ENCODE results near the gene OR10A5. TPM values are rescaled to one million over a fixed set of nuclear protein-coding genes. Genes with fewer than 3 reads are reported as not detected.

OR10A5 gene
- total RNA-seq, 1 experiment from 2014 or later = not detected

DNA sequence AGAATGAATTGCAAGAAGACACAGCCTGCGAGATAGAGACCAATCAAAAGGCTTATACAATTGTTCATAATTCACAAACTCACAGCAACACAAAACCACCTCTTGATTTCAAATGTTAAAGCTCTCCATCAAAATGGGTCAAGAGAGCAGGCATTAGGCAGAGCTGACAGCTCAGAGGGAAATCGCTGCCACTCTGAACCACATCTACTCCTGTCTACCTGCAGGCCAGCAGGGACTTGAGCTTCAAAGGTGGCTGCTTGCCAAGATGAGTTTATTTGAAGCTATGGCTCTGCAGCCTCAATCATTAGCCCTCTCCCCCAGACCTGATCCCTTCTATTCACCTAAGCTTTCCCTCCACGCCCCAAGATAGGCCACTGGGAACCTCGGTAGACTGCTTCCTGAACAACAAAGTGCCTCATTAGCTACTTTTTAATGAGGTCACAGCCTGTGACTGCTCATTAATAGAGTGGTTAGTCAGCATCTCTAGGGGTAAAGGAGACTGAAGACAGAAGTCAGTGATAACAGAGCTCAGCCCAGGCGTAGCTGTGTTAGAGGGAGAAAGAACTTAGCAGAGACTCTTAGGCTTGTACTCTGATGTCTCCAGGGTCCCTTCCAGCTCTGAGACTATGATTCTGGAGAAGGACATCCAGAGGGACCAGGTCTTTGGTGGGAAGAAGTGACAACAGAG lies 21.2 kb upstream of the OR10A5 start:
- Histone ChIP-seq H3K4me3 (ENCODE audit: low read depth in 2 of 2, low read length in 2 of 2) (no peak overlapping the region), H3K27ac (ENCODE audit: low read length) (no peak overlapping the region), H3K9me3 (ENCODE audit: control insufficient read depth, insufficient read depth, low read depth, low read length) (no peaks in the 10 kb centered on the region), H3K36me3 (ENCODE audit: control insufficient read depth, insufficient read depth, low read length) (no peaks in the 10 kb centered on the region), H3K27me3 (ENCODE audit: control insufficient read depth, insufficient read depth, low read length) (no peaks in the 10 kb centered on the region), H3K4me1 (ENCODE audit: control insufficient read depth, insufficient read depth, low read length) (no peaks in the 10 kb centered on the region)
- ATAC-seq (peak; percentile 63; the same call in 1 of the 2 replicates), DNase-seq (ENCODE audit: low read depth, low spot score) (no peak)
- BruUV-seq (replicated peaks) = no TSS peak
- in situ Hi-C loops (cut with HindIII; ENCODE audit: low pct_unique_long_range_greater_than_20kb, low sequenced_read_pairs) (no loop called here), intact Hi-C loops (cut with micrococcal nuclease; ENCODE audit: unreplicated experiment) (no loop called here)
- TF ChIP-seq TCF7L2 (IDR thresholded peaks at IDR 0.05; ENCODE audit: low read depth, low read length) (no peak), SIN3A (IDR thresholded peaks at IDR 0.05; ENCODE audit: borderline replicate concordance, insufficient read depth, low read depth, low read length) (no peak), POLR2AphosphoS5 (IDR thresholded peaks at IDR 0.05; ENCODE audit: low read depth, low read length) (no peak)
- TF ChIP-seq, protein P1, sequence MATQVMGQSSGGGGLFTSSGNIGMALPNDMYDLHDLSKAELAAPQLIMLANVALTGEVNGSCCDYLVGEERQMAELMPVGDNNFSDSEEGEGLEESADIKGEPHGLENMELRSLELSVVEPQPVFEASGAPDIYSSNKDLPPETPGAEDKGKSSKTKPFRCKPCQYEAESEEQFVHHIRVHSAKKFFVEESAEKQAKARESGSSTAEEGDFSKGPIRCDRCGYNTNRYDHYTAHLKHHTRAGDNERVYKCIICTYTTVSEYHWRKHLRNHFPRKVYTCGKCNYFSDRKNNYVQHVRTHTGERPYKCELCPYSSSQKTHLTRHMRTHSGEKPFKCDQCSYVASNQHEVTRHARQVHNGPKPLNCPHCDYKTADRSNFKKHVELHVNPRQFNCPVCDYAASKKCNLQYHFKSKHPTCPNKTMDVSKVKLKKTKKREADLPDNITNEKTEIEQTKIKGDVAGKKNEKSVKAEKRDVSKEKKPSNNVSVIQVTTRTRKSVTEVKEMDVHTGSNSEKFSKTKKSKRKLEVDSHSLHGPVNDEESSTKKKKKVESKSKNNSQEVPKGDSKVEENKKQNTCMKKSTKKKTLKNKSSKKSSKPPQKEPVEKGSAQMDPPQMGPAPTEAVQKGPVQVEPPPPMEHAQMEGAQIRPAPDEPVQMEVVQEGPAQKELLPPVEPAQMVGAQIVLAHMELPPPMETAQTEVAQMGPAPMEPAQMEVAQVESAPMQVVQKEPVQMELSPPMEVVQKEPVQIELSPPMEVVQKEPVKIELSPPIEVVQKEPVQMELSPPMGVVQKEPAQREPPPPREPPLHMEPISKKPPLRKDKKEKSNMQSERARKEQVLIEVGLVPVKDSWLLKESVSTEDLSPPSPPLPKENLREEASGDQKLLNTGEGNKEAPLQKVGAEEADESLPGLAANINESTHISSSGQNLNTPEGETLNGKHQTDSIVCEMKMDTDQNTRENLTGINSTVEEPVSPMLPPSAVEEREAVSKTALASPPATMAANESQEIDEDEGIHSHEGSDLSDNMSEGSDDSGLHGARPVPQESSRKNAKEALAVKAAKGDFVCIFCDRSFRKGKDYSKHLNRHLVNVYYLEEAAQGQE (IDR thresholded peaks at IDR 0.05; ENCODE audit: insufficient read depth in 1 of 2, low read depth in 2 of 2, low read length in 1 of 2) = no peak
- TF ChIP-seq, protein P2, sequence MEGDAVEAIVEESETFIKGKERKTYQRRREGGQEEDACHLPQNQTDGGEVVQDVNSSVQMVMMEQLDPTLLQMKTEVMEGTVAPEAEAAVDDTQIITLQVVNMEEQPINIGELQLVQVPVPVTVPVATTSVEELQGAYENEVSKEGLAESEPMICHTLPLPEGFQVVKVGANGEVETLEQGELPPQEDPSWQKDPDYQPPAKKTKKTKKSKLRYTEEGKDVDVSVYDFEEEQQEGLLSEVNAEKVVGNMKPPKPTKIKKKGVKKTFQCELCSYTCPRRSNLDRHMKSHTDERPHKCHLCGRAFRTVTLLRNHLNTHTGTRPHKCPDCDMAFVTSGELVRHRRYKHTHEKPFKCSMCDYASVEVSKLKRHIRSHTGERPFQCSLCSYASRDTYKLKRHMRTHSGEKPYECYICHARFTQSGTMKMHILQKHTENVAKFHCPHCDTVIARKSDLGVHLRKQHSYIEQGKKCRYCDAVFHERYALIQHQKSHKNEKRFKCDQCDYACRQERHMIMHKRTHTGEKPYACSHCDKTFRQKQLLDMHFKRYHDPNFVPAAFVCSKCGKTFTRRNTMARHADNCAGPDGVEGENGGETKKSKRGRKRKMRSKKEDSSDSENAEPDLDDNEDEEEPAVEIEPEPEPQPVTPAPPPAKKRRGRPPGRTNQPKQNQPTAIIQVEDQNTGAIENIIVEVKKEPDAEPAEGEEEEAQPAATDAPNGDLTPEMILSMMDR (IDR thresholded peaks at IDR 0.05) = no peak
- ChIA-PET POLR2A (no interaction called here), CTCF (interaction anchor here (0.7 to 1.0 kb wide), 2 partner anchors 12 to 365 kb away, joined by 3 to 4 read pairs; no protein-coding TSS in a partner anchor)

DNA sequence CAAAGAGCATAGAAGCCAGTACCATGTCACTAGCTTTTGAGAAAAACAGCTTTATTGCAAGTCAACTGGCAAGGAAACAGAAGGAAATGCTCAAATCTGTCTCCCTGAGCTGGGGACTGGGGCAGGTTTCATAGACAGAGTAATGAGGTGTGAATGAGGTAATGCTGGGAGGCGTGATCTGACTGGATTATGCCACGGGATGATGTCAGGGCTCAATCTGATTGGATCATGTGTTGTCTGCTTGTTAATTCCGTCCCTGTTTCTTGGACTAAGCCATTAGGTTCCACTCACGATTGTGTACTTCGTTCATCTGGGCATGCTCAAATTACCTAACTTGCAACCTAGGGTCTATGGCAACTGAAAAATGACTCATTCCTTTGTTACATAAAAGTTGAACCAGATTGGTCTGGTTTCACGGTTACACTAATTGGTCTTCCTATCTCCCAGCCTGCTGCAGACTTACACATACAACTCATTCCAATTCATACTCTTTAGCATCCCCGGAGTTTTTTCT lies 20.2 kb upstream of the OR10A5 start:
- Histone ChIP-seq H3K27me3 (ENCODE audit: control insufficient read depth, insufficient read depth, low read length) (no peaks in the 10 kb centered on the region), H3K9me3 (ENCODE audit: control insufficient read depth, insufficient read depth, low read depth, low read length) (no peaks in the 10 kb centered on the region), H3K36me3 (ENCODE audit: control insufficient read depth, insufficient read depth, low read length) (no peaks in the 10 kb centered on the region), H3K27ac (ENCODE audit: low read length) (no peak overlapping the region), H3K4me3 (ENCODE audit: low read depth in 2 of 2, low read length in 2 of 2) (no peak overlapping the region), H3K4me1 (ENCODE audit: control insufficient read depth, insufficient read depth, low read length) (no peaks in the 10 kb centered on the region)
- no peak for ATAC-seq
- in situ Hi-C loops (cut with HindIII; ENCODE audit: low pct_unique_long_range_greater_than_20kb, low sequenced_read_pairs) = no loop called here
- DNase-seq (ENCODE audit: low read depth, low spot score) = no peak
- TF ChIP-seq TCF7L2 (IDR thresholded peaks at IDR 0.05; ENCODE audit: low read depth, low read length) = no peak
- TF ChIP-seq SIN3A (IDR thresholded peaks at IDR 0.05; ENCODE audit: borderline replicate concordance, insufficient read depth, low read depth, low read length) = no peak
- TF ChIP-seq POLR2AphosphoS5 (IDR thresholded peaks at IDR 0.05; ENCODE audit: low read depth, low read length) = no peak
- TF ChIP-seq, protein P2 (IDR thresholded peaks at IDR 0.05) = no peak
- TF ChIP-seq, protein P1 (IDR thresholded peaks at IDR 0.05; ENCODE audit: insufficient read depth in 1 of 2, low read depth in 2 of 2, low read length in 1 of 2) = no peak
- intact Hi-C loops (cut with micrococcal nuclease; ENCODE audit: unreplicated experiment) = no loop called here
- ChIA-PET CTCF (no interaction called here), POLR2A (interaction anchor here (0.7 kb wide), 1 partner anchor 27 kb away, joined by 10 read pairs; no protein-coding TSS in a partner anchor)
- BruUV-seq (replicated peaks) = no TSS peak

Data from Panc1 (cell line).